Endothelial cell of umbilical vein (primary cell): ENCODE results near the gene AMER3. TPM values are rescaled to one million over a fixed set of nuclear protein-coding genes. Genes with fewer than 3 reads are reported as not detected.
"Not testable (repeated sequence)": the region's sequence is repeated elsewhere in the genome, so short reads cannot be mapped to it uniquely, and the experiment has no call there.

Experiments
- BruUV-seq: library from RNA; stranded (reverse); fragments of 400-500 nt; replicated peaks from 2 replicates; lab custom pipeline; 2021; lab: Mats Ljungman, UMichigan
- CTCF ChIA-PET: fragments of 300-600, 350-600 bp; sonication (Branson Sonifier 250); formaldehyde crosslinking; loops from one replicate; lab custom pipeline; 2021; ENCODE audit warnings: antibody characterized with exemption, inconsistent platforms; lab: Charles Lee
- POLR2A ChIA-PET: fragments of 300-600, 350-600 bp; sonication (Branson Sonifier 250); formaldehyde crosslinking; loops from one replicate; lab custom pipeline; 2021; ENCODE audit warnings: antibody characterized with exemption, inconsistent platforms; lab: Charles Lee
- DNase-seq: peaks from one replicate; pipeline ENCODE4 v3.0.0-alpha.2; 2011; ENCODE audit warnings: low read depth, low spot score
- FAIRE-seq: peaks from 2 replicates; lab custom pipeline; 2011; peaks lifted over from hg19 to GRCh38; lab: Jason Lieb, UNC
- H2AFZ ChIP-seq: 2 replicates; pipeline ENCODE4 v1.6.0; 2012; ENCODE audit warnings: low read depth, low read length, control low read depth, inconsistent platforms
- H3K27ac ChIP-seq: 2 replicates; pipeline ENCODE4 v1.5.1; 2011; ENCODE audit warnings: low read depth, mild to moderate bottlenecking, control low read depth, low read length, moderate library complexity; ENCODE audit not compliant: insufficient read depth
- H3K27me3 ChIP-seq, 2 experiments: 2 replicates each; pipeline versions ENCODE4 v1.6.0 to v1.6.1; 2011; ENCODE audit warnings: low read length in 2 of 2, mixed read lengths in 1 of 2; ENCODE audit not compliant: control insufficient read depth in 2 of 2, insufficient read depth in 2 of 2
- H3K36me3 ChIP-seq, 2 experiments: 2 replicates in 1 of 2; 3 replicates in 1 of 2; pipeline ENCODE4 v1.5.1; 2011; ENCODE audit warnings: low read length in 2 of 2, mild to moderate bottlenecking in 1 of 2, moderate library complexity in 1 of 2; ENCODE audit not compliant: control insufficient read depth in 2 of 2, insufficient read depth in 2 of 2; ENCODE audit errors: extremely low read depth in 1 of 2
- H3K4me1 ChIP-seq: 3 replicates; pipeline ENCODE4 v1.5.1; 2011; ENCODE audit warnings: mild to moderate bottlenecking, low read length; ENCODE audit not compliant: control insufficient read depth, insufficient read depth; ENCODE audit errors: extremely low read depth
- H3K4me2 ChIP-seq: 2 replicates; pipeline ENCODE4 v1.6.1; 2011; ENCODE audit warnings: low read length, control low read depth, mixed read lengths; ENCODE audit not compliant: insufficient read depth
- H3K4me3 ChIP-seq, 3 experiments: fragments of 200-600 bp in 1 of 3; sonication (generic), shearing (Covaris generic) in 1 of 3; replicated peaks in 1 of 3; 2 replicates each; pipeline ENCODE4 v1.5.1; 2011 to 2016; ENCODE audit warnings: control low read depth in 3 of 3, low read length in 3 of 3, mild to moderate bottlenecking in 2 of 3, inconsistent platforms in 1 of 3, low read depth in 1 of 3, moderate library complexity in 1 of 3; ENCODE audit not compliant: insufficient read depth in 1 of 3
- H3K79me2 ChIP-seq: 2 replicates; pipeline ENCODE4 v1.6.0; 2012; ENCODE audit warnings: low read length, inconsistent platforms; ENCODE audit not compliant: control insufficient read depth, insufficient read depth
- H3K9ac ChIP-seq: replicated peaks from 2 replicates; pipeline ENCODE3; 2011; ENCODE audit warnings: low read length, control low read depth; ENCODE audit not compliant: insufficient read depth; ENCODE audit errors: extremely low read depth
- H3K9me1 ChIP-seq: replicated peaks from 3 replicates; pipeline ENCODE4 v1.6.0; 2011; ENCODE audit warnings: mild to moderate bottlenecking, low read length; ENCODE audit not compliant: control insufficient read depth, insufficient read depth; ENCODE audit errors: extremely low read depth
- H3K9me3 ChIP-seq: replicated peaks from 2 replicates; pipeline ENCODE4 v1.5.1; 2012; ENCODE audit warnings: low read length, inconsistent platforms; ENCODE audit not compliant: control insufficient read depth, insufficient read depth
- H4K20me1 ChIP-seq: replicated peaks from 2 replicates; pipeline ENCODE3; 2011; ENCODE audit warnings: mild to moderate bottlenecking, low read length; ENCODE audit not compliant: control insufficient read depth, insufficient read depth; ENCODE audit errors: extremely low read depth
- CTCF ChIP-seq, 2 donors: IDR thresholded peaks; 1 replicate in 1 of 2; 2 replicates in 1 of 2; pipeline ENCODE4 v1.5.1; 2011; ENCODE audit warnings: low read length in 2 of 2, mild to moderate bottlenecking in 2 of 2, moderate library complexity in 2 of 2, control low read depth in 1 of 2, inconsistent platforms in 1 of 2, low read depth in 1 of 2; ENCODE audit not compliant: insufficient read depth in 1 of 2; ENCODE audit errors: extremely low read depth in 1 of 2
- EZH2 ChIP-seq: IDR thresholded peaks from 2 replicates; pipeline ENCODE4 v1.6.1; 2012; ENCODE audit warnings: borderline replicate concordance, low read depth, mild to moderate bottlenecking, moderate library complexity, low read length, inconsistent platforms; ENCODE audit not compliant: severe bottlenecking
- FOS ChIP-seq: IDR thresholded peaks from 2 replicates; pipeline ENCODE4 v1.6.1; 2011; ENCODE audit warnings: mild to moderate bottlenecking, low read length, moderate library complexity, borderline replicate concordance; ENCODE audit not compliant: insufficient read depth
- GATA2 ChIP-seq: IDR thresholded peaks from 2 replicates; pipeline ENCODE4 v1.7.0; 2011; ENCODE audit warnings: low read depth, mild to moderate bottlenecking, moderate library complexity, mixed read lengths, low read length; ENCODE audit not compliant: insufficient read length, insufficient read depth
- JUN ChIP-seq: IDR thresholded peaks from 2 replicates; pipeline ENCODE4 v1.6.1; 2011; ENCODE audit warnings: borderline replicate concordance, low read depth; ENCODE audit not compliant: insufficient read length, insufficient read depth
- MYC ChIP-seq: IDR thresholded peaks from one replicate; pipeline ENCODE4 v1.6.1; 2011; ENCODE audit warnings: mild to moderate bottlenecking, low read depth, low read length
- POLR2A ChIP-seq: IDR thresholded peaks from 2 replicates; pipeline ENCODE4 v1.6.1; 2012; ENCODE audit warnings: low read depth, mild to moderate bottlenecking, control low read depth, low read length
- POLR2AphosphoS5 ChIP-seq: IDR thresholded peaks from 2 replicates; pipeline ENCODE4 v1.6.1; 2012; ENCODE audit warnings: low read depth, mild to moderate bottlenecking, control low read depth, low read length, moderate library complexity; ENCODE audit not compliant: insufficient read depth
- dilution Hi-C: fragments of 300-500 bp; cut with MboI; formaldehyde crosslinking; loops from one replicate; pipeline ENCODE4 v1.15.0; 2019; ENCODE audit warnings: low sequenced_read_pairs; ENCODE audit not compliant: extremely low pct_ligation_motif_present
- intact Hi-C: fragments of 100-400 bp; cut with micrococcal nuclease; formaldehyde crosslinking; loops from one replicate; pipeline ENCODE4 v1.10.0; 2022
- polyA plus RNA-seq, 4 experiments: library from polyadenylated mRNA; depleted of rRNA in 3 of 4; stranded (reverse) in 3 of 4; unstranded in 1 of 4; fragments of >200 nt; gene quantifications; 2 replicates each; pipeline versions ENCODE4 v1.2.1 to v1.2.3, GENCODE V29; 2011 to 2012; ENCODE audit warnings: missing spikeins in 1 of 4
- total RNA-seq: library from RNA; stranded (reverse); gene quantifications from 2 replicates; pipeline ENCODE4 v1.2.3, GENCODE V29; 2021
- TF ChIP-seq, protein P1 (sequence below): IDR thresholded peaks from 2 replicates; pipeline ENCODE4 v1.6.1; 2011; ENCODE audit not compliant: insufficient read depth, insufficient read length

Gene AMER3
- total and polyA plus RNA-seq, 2 donors (not counting 3 experiments of a cell fraction or from before 2014, with no cell fraction given), result not detected

DNA sequence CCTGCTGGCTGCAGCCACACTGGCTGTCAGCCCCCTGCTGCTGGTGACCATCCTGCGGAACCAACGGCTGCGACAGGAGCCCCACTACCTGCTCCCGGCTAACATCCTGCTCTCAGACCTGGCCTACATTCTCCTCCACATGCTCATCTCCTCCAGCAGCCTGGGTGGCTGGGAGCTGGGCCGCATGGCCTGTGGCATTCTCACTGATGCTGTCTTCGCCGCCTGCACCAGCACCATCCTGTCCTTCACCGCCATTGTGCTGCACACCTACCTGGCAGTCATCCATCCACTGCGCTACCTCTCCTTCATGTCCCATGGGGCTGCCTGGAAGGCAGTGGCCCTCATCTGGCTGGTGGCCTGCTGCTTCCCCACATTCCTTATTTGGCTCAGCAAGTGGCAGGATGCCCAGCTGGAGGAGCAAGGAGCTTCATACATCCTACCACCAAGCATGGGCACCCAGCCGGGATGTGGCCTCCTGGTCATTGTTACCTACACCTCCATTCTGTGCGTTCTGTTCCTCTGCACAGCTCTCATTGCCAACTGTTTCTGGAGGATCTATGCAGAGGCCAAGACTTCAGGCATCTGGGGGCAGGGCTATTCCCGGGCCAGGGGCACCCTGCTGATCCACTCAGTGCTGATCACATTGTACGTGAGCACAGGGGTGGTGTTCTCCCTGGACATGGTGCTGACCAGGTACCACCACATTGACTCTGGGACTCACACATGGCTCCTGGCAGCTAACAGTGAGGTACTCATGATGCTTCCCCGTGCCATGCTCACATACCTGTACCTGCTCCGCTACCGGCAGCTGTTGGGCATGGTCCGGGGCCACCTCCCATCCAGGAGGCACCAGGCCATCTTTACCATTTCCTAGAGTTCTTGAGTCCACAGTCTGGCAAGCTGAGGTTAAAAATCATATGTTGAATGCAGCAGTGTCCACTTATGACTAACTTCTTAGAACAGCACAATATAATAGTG, 25.7 kb upstream of the AMER3 start:
- intact Hi-C loops, result loop anchor here (10.0 kb wide), 1 partner anchor 375 kb away; the partner anchor contains the start of gene PTPN18

DNA sequence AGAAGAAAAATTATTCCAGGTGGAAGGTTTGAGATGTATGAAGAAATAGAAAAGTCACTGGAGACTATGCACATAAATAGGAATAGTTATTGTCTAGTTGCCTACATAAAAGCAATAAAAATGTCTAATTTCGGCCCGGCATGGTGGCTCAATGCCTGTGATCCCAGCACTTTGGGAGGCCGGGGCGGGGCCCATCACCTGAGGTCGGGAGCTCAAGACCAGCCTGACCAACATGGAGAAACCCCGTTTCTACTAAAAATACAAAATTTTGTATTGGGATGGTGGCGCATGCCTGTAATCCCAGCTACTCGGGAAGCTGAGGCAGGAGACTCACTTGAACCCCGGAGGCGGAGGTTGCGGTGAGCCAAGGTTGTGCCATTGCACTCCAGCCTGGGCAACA, 23.1 kb upstream of the AMER3 start:
- DNase-seq, H2AFZ ChIP-seq, H3K9ac ChIP-seq, H3K4me2 ChIP-seq, H3K4me1 ChIP-seq, CTCF ChIA-PET, BruUV-seq, dilution Hi-C loops, H3K9me3 ChIP-seq, H3K9me1 ChIP-seq, FAIRE-seq, POLR2A ChIA-PET, H3K27ac ChIP-seq, H3K36me3 ChIP-seq, H3K79me2 ChIP-seq, H4K20me1 ChIP-seq, H3K27me3 ChIP-seq, intact Hi-C loops, H3K4me3 ChIP-seq: not testable (repeated sequence)

More for the DNA sequence above, 25.7 kb upstream of the AMER3 start:
- Histone ChIP-seq H3K9ac (no peak overlapping the region), H3K9me1 (no peaks in the 10 kb centered on the region), H2AFZ (no peak overlapping the region), H3K27ac (no peak overlapping the region), H3K4me1 (peaks cover 8% of the 10 kb centered on the region), H3K27me3 (no peaks in the 10 kb centered on the region), H3K9me3 (no peaks in the 10 kb centered on the region), H4K20me1 (no peaks in the 10 kb centered on the region), H3K4me2 (no peak overlapping the region), H3K79me2 (no peaks in the 10 kb centered on the region), H3K4me3 (no peak overlapping the region), H3K36me3 (no peaks in the 10 kb centered on the region)
- FAIRE-seq, result no peak
- no peak for TF ChIP-seq MYC
- no peak for TF ChIP-seq POLR2A
- TF ChIP-seq EZH2, result no peak
- TF ChIP-seq GATA2, result no peak
- TF ChIP-seq, protein P1, sequence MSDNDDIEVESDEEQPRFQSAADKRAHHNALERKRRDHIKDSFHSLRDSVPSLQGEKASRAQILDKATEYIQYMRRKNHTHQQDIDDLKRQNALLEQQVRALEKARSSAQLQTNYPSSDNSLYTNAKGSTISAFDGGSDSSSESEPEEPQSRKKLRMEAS, result no peak
- no peak for TF ChIP-seq CTCF (IDR thresholded peaks at IDR 0.05; ENCODE audit: extremely low read depth in 1 of 2, insufficient read depth in 1 of 2, low read depth in 1 of 2, low read length in 2 of 2)
- TF ChIP-seq FOS, result no peak
- TF ChIP-seq POLR2AphosphoS5, result no peak
- no peak for TF ChIP-seq JUN
- no TSS peak for BruUV-seq
- POLR2A ChIA-PET, result no interaction called here
- dilution Hi-C loops, result no loop called here
- CTCF ChIA-PET, result interaction anchor here (1.3 kb wide), 1 partner anchor 68 kb away, joined by 5 read pairs; no protein-coding TSS in a partner anchor
- no peak for DNase-seq
